Measurements from ENCODE around the gene CSNK2A2.

GRCh38 chr16:58170223-58170622 is 27.7 kb downstream of the CSNK2A2 start:
- TF ChIP-seq CTCF (IDR thresholded peaks at IDR 0.05) (no peak), EZH2phosphoT487 (IDR thresholded peaks at IDR 0.05) (no peak)
